Glomerular endothelial cell (primary cell): ENCODE data around the gene RBM47. TPM values are rescaled to one million over a fixed set of nuclear protein-coding genes. Genes with fewer than 3 reads are reported as not detected.
"Not testable (repeated sequence)": the region's sequence is repeated elsewhere in the genome, so short reads cannot be mapped to it uniquely, and the experiment has no call there.

Source experiments
- DNase-seq: peaks from one replicate; pipeline ENCODE4 v3.0.0-alpha.2; 2011; ENCODE audit warnings: low read depth, low spot score; ENCODE audit errors: extremely low read depth
- total RNA-seq: library from RNA; depleted of rRNA; stranded (reverse); fragments of >200 nt; gene quantifications from 2 replicates; pipeline ENCODE4 v1.2.3, GENCODE V29; 2015

Gene RBM47
- total RNA-seq, 1 donor from 2014 or later = 2.0 TPM

DNA sequence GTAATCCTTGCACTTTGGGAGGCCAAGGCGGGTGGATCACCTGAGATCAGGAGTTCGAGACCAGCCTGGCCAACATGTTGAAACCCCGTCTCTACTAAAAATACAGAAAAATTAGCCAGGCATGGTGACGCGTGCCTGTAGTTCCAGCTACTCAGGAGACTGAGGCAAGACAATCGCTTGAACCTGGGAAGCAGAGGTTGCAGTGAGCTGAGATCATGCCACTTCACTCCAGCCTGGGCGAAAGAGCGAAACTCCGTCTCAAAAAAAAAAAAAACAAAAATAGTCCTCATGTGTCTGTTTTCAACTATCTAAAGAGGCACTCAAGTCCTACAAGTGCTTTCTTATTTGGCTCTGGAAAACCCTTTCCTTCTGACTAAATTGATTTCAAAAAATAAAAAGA, 237.4 kb downstream of the RBM47 start:
- DNase-seq = not testable (repeated sequence)

DNA sequence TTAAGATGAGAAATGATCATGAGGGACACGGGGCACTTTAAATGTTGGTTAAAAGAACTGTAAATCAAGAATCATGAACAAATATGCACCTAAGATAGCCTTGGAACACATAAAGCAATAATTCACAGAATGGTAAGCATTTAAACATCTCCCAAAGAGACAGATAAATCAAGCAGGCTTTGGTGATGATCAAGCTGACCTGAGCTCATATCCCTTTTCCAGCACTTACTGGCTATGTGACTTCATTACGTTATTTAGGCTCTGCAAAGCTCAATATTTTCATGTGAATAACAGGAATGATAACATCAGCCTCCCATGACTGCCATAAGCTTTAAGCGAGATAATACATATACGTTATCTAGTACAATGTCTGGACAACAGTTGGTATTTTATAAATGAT, 239.7 kb downstream of the RBM47 start:
- DNase-seq = no peak

DNA sequence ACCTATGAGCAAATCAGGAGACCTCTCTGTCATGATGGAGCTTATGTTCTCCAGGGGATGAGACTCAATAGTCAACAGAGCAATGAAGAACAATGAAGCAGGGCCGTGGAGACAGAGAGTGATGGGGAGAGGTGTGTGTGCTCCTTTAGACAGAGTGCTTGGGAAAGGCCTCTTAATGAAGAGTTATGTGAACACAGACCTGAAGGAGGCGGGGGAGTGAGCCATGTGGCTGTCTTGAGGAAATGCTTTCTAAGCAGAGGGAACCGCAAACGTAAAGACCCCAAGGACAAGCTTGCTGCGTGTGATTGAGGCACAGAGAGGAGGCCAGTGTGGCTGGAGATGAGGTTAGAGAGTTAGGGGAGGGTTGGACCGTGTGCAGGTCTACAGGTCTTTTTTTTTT, 241.4 kb downstream of the RBM47 start:
- DNase-seq = no peak

DNA sequence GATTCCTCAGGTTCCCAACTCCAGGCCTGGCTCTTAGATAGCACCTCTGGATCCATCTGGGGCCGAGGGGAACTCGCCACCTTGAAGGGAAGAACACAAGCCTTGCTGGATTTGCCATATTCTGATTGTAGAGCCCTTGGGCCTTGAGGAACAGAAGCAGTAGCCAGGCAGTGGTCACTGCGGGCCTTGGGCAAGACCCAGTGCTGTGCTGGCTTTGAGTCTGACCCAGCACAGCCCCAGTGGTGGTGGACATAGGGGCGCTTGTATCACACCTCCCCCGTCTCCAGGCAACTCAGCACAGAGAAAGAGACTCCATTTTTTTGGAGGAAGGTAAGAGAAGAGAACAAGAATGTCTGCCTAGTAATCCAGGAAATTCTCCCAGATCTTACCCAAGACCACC, 249.0 kb downstream of the RBM47 start:
- DNase-seq = no peak

DNA sequence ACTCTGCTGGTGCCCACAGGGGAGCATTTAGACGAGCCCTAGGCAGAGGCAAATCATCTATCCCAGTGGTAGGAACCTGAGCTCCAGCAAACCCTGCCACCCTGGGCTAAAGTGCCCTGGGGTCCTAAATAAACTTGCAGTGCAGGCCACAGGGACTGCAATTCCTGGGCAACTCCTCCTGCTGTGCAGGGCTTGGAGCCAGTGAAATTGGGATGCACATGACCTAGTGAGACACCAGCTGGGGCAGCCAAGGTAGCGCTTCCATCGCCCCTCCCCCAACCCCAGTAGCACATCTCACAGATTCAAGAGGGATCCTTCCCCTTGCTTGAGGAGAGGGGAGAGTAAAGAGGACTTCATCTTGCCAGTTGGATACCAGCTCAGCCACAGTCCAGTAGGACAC, 250.4 kb downstream of the RBM47 start:
- DNase-seq = no peak

DNA sequence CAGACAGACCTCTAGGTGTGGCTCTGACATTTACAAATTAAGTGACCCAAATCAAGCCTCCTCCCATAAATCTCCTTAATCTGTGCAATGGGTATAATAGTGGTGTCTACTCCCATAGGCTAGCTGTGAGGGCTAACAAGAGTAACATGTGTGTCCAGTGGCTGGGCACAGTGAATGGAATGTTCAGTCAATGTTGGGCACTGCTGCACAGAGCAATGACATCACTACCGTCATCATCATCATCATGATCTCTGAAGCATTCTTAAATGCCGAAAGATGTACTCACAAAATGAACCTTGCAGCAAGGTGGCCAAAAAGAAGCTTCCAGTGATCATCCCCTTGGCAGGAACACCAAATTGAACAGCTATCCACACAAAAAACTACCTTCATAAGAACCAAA, 251.0 kb downstream of the RBM47 start:
- no peak for DNase-seq

DNA sequence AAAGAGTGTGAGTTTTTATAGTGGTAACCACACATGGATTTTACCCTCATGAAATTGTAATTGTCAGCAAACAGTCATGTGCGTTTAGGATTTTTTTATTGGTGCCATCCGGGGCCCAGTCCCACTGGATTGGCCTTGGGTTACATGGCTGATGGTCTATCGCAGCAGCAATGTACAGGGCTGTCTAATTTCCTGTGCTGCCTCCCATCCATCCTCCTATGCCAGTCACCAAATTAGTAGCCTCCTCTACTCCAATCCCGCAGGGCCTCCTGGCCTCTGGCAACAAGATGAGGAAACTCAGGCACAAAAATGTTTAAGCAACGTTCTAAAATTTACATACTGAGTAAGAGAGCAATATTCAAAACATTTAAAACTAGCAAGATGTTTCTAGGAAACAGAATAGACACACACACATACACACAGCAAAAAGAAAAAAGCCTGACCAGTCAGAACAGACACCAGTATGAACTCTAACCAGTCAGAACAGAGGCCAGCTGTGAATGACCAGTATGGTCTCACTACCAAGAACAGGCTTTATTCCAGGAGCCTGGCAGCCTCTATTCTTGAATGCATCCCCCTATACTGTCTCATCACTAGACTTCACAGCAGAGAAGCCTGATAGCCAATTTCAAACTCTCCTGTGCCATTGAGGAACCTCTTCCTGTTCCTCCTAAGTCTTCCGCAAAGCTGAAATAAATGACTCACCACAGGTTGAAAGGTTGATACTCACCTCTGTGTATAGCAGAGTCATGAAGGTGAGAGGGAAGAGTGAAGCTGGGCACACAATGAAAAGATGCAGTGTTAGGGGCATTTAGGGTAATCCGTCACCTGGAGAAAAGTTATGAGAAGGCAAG, 251.9 kb downstream of the RBM47 start:
- no peak for DNase-seq

DNA sequence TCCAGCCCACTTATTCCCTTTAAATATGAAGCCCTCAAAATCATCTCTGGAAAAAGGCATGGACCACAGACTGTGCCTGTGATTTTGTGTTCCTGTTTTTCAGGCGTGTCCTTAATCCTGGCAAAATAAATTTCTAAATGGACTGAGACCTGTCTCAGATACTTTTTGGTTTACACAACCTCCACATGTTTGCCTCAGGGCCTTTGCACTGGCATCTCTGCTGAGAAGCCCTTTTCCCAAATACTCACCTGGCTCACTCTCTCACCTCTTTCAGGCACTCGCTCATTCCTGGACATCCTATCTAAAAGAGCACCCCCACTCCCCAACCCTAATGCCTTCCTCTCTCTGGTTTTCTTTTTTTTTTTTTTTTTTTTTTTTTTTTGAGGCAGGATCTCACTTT, 254.0 kb downstream of the RBM47 start:
- DNase-seq = no peak

DNA sequence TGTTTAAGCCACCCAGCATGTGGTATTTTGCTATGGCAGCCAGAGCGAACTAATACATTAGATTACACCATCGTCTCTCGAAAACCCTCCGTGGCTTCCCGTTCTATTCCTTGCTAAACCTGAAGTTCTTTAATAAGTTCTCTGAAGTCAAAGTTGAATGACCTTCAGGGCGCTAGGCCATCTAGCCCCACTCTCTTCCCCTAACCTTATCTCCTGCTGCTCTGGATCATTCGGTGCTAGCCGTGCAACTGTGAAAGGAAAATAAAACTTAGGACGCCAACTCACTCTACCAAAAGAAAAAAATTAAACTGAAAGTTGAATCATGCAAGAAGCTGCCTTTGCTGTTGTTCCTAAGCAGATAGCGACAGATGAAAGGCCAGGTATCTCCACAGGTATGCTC, 254.6 kb downstream of the RBM47 start:
- no peak for DNase-seq

DNA sequence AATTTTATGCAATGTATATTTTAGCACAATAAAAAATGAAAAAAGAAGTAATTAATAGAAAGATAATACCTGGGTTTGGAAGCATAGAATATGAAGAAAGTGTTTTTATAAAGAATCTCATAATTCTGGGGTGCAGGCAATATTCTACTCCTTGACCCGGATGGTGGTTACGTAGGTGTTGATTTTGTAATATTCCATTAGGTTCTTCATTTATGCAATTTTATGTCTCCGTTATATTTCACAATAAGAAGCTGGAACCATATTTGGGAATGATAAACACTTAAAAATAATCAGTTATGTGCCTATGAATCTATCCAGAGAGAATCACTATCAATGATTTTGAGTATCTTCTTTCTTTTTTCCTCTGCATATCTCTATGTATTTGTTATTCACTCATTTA, 256.0 kb downstream of the RBM47 start:
- no peak for DNase-seq

Other genes with a start within 250 kb of the RBM47 start
- 0.88 and 1.6 TPM in 2 replicates for gene NSUN7, start 120.1 kb upstream of the RBM47 start, total RNA-seq